HG03045 (cell line): ENCODE results near the gene CLIC4.
"Not testable (repeated sequence)": the region's sequence is repeated elsewhere in the genome, so short reads cannot be mapped to it uniquely, and the experiment has no call there.

ENCODE experiments used
- ATAC-seq: cut with Tn5 transposase; IDR thresholded peaks from one replicate; pipeline ENCODE4 v1.9.1; 2021; ENCODE audit warnings: mild to moderate bottlenecking, moderate library complexity; ENCODE audit not compliant: unreplicated experiment

The CLIC4 gene

DNA sequence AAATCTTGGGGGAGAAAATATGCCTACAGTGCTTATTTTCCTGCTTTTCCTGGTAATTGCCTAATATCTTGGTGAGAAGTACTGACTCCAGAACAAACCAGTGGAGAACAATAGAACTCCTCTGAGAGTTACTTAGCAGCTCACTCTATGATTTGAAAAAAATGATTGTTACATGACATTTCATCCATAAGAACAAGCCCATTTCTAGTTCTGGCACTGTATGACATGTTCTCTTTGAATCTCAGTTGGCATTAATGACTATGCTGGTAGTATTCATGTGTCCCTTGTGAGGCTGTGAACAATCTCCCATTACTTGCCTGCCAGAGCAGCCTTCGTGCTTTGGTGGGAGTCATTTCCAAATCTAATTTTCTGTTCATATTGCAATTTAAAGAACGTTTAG is 58.0 kb downstream of the CLIC4 start:
- no peak for ATAC-seq

DNA sequence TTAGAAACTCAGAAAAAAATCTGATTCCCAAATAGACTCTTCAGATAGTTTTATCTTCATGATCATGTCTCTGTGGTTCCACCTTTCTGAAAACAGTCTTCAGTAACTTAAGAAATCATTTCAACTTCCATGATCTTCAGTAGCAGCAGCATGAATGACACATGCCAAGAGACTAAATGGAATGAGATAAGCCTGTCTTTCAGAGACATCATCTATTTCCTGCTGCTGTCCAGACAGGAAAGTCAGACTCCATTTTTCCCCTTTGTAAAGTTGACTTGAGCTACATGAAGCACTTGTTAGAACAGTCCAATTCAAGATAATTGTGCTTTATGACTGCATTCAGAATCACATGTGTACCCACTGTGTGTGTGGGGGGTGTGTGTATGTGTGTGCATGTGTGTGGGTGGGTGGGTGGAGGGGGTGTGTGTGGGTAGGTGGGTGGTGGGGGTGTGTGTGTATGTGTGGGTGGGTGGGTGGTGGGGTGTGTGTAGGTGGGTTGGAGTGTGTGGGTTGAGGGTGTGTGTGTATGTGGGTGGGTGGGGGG is 58.8 kb downstream of the CLIC4 start:
- no peak for ATAC-seq

DNA sequence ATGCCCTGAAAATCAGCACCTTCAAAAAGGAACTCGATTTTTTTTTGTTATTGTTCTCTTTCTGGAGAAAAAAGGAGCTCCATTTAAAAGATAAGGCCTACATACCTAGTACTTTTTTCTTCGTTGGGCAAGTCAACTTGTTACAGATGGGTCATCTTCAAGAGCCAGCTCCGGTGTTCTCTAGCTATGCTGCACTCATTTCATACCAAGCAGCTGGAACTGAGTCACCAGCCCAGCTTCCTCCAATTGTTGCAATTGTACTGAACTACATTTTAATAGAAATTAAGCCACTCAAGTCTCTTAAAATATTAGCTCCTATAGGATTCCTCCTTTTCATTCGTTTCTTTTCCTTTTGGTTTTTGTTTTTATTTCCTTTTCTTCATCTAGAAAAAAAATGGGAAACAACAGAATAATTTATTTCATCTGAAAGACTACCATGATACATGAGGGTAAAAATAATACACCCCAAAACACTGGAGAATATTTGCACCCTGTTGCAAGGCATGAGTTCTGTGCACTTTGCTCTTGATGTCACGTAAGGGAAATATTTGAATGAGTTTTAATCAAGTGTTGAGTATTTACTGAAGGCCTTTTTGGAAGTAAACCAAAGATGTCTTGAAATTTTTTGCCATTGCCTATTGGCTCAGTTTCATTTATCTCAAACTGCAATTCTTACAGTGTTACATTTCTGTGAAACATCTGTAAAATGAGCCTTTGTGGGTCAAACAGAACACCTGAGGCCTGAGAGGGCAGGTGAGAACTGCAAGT is 60.5 kb downstream of the CLIC4 start:
- ATAC-seq: no peak

DNA sequence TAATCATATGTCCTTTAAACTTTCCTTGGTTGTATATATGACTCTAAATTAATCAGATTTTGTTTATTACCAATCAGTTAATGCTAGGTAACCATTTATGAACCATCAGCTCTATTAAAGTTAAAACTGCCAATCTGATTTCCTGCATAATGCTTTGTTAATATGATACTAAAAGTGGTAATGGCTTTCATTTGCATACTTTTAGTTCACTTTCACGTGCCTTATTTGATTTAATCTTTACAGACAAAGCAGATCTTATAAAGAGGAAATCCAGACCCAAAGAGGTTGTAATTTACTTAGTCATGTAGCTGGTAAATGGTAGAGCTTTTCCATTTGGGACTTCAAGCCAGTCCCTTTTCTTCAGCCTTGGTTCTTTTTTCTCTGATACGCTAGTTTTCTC is 61.3 kb downstream of the CLIC4 start:
- ATAC-seq: no peak

DNA sequence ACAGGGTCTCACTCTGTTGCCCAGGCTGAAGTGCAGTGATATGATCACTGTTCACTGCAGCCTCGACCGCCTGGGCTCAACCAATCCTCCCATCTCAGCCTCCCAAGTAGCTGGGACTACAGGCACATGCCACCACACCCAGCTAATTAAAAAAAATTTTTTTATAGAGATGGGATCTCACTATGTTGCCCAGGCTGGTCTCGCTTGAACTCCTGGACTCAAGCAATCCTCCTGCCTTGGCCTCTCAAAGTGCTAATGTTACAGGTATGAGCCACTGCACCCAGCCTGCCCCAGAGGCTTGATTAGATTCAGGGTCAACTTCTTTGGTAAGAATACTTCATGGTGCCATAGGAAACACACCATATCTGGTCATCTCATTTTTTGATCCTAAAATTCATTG is 66.2 kb downstream of the CLIC4 start:
- not testable (repeated sequence) for ATAC-seq

DNA sequence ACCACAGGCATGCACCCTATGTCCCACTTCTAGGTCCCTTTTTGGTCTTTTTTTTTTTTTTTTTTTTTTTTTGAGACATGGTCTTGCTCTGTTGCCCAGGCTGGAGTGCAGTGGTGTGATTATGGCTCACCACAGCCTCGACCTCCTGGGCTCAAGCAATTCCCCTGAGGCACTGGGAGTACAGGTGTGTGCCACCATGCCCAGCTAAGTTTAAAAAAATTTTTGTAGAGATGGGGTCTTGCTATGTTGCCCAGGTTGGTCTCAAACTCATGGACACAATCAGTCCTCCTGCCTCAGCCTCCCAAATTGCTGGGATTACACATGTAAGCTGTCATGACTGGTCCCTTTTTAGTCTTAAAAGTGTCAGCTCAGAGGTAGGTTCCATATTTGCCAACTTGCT is 75.0 kb downstream of the CLIC4 start:
- ATAC-seq: not testable (repeated sequence)

DNA sequence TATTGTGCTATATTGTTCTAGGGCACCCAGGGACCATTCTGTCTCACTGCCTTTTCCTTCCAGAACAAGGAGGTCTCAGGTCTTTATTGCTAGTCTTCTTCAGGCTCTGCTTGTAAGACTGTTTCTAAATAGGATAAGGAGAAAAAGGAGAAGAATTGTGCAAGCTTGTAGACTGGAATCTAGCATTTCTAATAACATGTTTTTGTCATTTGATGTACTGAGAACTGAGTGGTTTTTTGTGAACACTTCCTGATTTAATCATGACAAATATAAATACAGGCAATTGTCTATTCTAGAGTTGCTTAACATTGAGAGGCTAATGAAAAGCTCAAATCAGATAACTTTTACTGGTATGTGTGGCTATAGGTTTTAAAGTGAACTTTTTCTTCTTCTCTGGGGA is 77.6 kb downstream of the CLIC4 start:
- ATAC-seq: no peak

DNA sequence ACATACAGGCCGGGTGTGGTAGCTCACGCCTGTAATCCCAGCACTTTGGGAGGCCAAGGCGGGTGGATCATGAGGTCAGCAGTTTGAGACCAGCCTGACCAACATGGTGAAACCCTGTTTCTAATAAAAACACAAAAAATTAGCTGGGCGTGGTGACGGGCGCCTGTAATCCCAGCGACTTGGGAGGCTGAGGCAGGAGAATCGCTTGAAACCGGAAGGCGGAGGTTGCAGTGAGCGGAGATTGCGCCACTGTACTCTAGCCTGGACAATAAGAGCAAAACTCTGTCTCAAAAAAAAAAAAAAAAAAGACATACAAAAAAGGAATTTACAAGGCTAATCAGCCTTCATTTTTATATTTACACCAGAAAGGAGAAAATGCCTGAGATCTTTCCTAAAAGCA is 78.2 kb downstream of the CLIC4 start:
- not testable (repeated sequence) for ATAC-seq

DNA sequence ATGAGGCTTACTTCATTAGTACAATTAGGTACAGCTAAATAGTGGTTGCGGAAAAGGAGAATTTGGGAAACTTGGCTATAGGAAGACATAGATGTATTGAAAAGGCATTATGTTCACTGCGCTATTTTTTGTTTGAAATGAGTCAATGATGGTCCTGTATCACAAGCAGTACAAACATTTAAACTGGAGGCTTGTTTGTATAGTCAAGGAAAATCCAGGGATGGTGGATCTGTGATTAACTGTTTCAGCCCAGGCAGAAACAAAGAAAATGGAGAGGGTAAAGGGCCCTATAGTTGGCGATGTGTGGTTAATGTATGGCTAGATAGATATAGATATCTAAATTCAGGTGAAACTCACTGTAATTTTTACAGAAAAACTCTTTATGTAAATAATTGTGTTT is 79.9 kb downstream of the CLIC4 start:
- ATAC-seq: no peak

DNA sequence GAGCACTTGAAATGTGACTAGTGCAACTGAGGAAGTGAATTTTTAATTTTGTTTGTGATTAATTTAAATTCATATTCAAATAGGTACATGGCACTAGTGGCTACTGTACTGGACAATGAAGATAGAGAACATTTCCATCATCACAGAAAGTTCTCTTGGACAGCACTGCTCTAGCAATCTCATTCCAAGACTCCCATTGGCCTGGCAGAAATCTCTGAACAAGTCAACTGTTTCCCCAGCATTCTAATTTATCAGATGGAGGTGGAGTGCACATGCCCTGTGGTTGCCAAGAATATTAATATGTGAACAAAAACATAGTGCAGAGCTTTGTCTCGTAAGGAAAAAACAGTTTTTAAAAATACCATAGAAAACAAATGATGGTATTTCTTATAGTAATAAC is 81.3 kb downstream of the CLIC4 start:
- no peak for ATAC-seq

DNA sequence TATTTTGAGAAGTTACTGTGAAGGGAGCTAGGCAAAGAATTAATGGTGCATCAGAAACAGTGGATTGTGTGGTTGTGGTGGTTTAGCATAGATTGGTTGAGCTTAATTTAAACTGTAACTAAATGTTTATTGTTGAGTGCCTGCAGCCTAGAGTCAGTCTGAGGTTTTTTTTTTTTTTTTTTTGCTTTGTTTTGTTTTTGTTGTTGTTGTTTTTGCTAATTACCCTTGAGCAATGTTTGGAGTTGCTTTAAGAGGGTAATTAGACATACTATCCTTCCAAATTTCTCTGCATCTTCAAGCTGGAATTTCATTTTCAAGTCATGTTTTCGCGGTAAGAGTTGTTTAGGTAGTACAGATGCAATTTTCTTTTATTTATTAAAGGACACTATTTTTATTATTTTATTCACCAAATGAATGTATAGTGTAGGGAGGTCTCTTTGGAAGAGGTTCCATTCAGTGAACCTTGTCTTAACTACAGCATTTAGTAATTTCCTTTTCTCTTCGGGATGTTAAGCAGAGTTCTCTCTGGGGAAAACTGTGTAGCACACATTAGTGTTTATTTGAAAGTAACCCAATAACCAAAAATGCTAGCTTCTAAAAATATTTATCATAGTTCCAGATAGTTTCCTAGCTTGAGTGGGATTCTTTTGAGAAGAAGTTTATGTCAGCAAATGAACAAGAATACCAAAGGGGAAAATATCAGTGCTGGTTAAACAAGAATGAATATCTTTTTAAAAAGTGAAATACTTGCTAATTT is 82.3 kb downstream of the CLIC4 start:
- ATAC-seq: no peak

DNA sequence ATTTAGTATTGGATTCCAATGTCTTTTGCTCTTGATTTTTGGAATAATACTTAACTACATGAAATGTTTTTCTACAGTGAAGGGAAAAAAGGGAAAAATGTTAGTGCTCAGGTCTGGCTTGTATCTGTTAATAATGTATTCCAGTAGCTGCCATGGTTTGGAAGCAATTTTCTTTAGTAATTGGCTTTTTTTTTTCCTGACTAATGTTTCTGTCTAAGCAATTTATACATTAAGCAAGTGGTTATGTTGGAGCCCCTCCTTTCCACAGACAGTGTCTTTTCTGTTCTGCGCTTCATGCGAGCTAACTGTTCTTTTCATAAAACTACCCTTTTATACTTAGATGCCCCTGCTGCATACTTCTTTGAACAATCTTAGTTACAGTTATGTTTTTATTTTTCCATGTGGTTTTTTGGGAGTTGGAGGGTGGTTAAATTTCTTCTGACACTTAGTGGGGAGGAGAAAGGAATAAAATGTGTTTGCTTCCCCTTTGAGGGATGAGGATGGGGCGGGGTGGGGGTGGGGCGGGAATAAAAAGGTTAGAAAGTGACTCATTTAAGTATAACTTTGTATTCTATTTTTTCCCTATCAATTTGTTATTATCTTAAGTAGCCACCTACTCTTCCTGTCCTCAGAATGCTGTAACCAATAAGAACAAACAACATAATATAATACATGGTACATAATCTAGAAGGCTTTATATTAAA is 83.1 kb downstream of the CLIC4 start:
- ATAC-seq: no peak

DNA sequence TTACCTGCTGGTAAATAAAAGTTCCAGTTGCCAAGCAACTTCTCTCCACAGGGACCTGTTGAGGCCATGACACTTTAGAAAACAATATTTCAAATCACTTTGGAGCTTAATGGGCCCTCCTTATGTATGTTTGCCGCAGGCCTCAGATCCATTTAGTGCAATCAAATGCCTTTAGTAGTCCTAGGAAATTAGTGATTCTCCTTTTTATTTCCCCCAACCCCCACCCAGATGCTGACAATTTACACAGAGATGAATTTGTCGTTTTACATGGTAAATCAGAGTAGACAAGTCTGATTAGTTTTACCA is 83.6 kb downstream of the CLIC4 start:
- no peak for ATAC-seq

DNA sequence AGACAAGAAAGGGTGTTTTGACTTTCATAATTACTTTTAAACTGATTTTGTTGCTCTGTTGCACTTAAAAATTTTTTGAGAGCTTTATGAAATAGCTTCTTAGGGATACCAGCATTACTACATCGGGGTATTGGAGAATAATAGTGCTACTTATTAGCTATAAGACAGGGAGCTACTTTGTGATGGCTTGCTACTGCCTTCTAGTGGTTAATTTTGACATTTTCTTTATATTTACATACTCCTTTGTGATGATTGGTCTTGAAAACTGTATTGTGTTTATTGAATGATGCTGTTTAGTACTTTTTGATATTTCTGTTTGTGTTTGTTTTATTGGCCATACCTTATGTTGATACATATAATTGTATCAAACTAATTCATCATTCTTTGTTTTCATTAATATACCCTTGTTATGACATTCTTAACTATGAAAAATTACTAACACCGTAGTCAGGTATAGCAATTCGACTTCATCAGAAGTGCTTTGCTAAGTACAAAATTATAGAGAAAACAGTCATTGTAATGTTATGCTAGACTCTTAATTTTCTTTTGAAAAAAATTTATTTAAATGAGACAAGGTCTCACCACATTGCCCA is 85.5 kb downstream of the CLIC4 start:
- no peak for ATAC-seq

DNA sequence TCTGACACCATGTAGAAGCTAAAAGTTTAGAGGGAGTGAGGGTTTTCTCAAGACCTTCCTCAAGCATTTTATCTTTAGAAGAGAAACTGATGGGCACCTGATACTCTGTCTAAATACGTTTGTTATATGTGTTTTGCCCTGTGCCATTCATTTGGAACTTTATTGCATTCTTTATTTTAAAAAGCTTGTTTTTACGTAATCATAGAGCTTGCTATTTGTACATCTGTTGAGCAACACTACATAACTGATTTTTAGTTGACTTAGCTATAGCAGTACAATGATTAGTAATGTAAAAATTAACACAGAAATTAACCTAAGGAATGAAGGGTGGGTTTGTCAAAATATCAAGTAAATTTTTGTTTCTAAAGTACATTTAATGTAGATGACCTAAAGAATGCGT is 96.3 kb downstream of the CLIC4 start:
- no peak for ATAC-seq

DNA sequence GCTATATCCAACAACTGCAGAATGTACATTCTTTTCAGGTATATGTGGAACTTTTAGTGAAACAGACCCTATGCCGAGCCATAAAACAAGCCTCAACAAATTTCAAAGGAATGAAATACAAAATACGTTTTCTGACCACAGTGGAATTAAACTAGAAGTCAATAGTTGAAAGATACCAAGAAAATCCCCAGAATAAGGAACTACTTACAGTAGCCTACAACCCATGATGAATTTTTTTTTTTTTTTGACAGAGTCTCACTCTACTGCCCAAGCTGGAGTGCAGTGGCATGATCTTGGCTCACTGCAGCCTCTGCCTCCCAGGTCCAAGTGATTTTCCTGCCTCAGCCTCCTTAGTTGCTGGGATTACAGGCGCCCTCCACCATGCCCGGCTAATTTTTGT is 101.4 kb downstream of the CLIC4 start:
- no peak for ATAC-seq

DNA sequence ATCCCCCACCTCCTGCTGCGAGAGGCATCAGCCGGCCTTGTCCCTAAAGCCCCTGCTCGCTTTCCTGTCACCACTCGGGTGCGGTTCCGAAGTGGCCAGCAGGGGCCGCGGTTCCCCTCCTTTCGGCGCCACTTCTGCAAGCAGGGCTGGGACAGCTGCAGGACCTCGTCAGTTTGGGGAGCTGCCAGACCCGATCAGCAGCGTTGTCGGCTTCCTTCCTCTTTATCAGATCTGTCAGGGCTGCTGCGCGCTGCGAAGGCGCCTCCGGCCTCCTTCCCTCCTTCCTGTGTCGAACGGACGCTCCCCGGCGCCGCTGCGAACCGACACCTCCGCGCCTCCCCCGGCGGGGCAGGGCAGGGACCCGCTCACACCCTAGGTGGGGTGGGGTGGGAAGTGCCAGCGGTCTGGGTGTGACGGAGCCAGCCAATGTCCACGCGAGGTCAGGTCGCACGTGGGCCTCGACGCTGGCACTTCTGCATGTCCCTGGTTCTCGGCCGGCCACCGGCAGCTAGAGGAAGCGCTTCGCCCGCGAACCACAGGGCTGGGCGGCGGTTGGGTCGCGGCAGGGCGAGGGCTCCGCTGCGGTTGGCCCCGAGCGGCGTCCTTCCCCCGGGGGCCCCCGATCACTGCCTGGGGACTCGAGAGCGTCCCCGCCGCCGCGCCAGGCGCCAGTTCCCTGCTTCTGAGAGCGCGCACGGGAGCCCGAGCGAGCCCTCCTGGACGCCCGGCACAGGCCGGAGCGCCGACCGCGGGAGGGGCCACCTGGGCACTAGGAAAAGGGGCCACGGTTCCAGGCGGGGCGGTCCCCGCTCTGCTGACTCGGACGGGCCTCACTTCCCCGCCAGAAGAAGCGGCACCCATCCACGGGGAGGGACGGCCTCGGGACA is 103.0 kb downstream of the CLIC4 start:
- peak; percentile 83 for ATAC-seq

DNA sequence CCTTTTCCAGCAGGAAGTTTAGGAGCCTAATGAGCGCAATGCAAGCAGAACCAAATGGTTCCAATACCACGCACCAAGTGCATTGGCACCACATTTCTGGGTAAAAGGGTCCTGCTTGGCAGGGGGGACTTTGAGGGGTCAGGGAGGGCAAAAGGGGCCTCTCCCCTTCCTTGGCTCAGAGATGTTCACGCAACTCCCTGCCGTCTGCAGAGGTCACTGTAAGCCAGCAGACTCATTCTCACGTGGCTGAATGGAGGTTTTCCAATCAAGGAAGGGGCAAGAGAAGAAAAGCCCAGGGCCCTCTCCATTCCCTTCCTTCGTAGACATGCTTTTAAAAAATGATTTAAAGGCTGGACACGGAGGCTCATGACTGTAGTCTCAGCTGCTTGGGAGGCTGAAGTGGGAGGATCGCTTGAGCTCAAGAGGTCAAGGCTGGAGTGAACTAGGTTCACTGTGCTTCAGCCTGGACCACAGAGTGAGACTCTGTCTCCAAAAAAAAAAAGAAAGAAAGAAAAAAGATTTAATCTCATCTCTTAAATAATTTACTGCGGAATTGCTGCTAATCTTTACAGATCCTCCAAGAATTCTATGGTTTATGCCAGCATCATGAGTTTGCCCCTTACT is 104.5 kb downstream of the CLIC4 start:
- no peak for ATAC-seq

DNA sequence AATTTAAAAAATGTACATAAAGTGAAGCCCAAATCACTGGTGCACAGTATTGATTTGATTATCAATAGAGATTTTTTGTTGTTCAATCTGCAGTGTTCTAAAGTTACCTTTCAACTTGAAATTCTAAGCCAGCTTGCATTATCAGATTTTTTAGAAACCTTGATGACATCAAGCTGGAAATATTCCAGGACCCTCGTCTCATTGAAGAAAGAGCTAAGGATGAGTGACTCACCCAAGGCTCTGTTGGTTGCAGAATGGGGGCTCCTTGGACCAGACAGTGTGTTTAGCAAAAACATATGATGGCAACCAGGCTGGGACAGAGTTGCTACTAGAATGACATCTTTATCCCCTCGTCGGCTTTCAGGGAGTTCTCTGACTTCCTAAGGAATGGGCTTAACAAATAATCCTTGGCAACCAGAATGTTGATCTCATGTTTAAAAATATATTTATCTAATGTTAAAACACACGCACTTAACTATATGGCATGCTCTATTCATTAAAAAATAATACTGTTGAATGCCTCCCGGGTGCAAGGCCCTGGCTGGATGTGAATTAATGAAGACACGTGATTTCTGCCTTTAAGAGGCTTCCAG is 105.2 kb downstream of the CLIC4 start:
- no peak for ATAC-seq

DNA sequence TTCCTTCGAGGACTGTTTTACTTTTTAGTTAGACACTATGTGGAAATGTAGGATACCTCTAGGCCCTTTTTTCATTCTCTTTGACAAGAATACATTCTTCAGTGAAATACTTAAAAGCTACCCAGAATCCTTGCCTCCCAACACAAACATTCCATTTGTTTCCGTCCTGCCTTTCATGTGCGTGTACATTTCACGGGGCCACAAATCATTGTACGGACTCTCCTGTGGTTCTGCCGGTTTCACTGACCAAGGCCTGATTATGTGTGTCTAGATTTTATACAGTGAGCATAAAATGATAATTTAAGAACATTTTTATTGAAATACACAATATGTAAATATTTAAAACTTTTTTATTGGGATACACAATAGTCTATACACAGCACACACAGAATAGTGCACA is 108.4 kb downstream of the CLIC4 start:
- ATAC-seq: no peak
